ENCODE results near the gene MOCS2.
A peak's percentile ranks its signal among the peaks of the same experiment; 100 is the strongest.
"Not testable (repeated sequence)": the region's sequence is repeated elsewhere in the genome, so short reads cannot be mapped to it uniquely, and the experiment has no call there.

MOCS2 gene

DNA sequence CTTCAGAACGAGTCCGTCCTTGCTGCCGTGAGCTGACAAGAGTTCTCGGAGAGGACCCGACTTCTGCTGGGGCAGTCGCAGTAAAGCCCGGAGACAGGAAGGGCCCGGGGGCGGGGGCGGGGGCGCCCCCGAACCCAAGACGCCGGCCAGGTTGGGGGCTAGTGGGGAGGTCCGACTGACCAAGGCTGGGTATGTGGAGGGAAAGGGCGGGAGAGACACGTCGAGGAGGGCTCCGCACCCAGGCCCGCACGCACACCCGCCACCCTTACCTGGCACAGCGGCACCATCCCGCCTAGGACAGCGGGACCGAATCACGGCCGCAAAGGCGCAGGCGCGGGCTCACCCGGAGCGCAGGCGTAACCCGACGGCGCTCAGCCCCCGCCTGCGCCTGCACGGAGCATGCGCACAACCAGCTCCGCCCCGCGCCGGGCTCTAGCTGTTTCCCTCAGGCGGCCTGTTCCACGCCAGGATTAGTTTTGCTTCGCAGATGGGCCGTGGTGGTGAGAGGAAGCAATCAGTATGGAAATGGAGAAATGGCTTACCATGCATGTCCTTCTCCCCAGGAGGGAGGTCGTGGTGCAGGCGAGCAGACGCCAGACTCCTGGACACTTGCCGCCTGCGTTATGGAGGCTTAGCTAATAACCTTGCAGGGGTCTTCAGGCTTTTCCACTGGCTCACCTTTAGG, at the start of gene MOCS2:
Gene MOCS2 (minus strand): TSS at position 315 of the 685 bp plus-strand sequence. CDS start 2,583 bp downstream, outside the sequence.
- peak; percentile 80 to 86 for DNase-seq (ENCODE audit: extremely low read depth in 1 of 2, low read depth in 1 of 2)

DNA sequence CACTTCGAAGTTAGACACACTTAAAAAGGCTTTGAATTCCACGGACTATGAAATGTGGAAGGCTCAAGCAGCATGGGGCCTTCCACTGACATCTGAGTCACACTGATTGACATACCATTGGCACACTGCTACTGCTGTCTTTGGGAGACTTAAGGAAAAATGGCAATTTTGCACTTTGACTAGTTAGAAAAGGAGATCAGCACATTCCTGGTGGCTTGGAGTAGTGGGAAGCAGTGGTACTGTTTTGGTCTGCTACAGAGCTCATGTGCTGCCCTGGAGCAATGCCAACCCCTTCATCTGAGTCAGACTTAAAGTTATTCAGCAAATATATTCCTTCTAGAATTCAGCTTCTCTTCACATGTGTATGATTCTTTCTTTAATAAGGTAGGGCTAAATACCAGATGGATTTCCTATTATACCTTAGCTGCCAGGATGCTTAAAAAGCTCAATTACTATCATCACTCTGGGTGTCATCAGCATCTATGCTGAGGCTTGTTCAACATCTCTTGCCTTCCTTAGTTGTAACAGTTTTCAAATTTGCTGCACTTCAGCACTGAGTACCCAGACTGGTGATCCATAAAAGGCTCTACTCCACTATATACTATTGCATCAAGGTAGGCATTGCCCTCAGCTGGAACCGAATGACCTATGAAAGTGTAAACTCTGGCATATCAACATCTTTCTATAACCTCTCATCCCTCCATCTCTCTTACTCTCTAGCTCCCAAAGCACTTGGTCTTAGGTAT, 42.3 kb upstream of the MOCS2 start:
- no peak for DNase-seq (ENCODE audit: extremely low read depth in 1 of 2, low read depth in 1 of 2)

- DNase-seq (ENCODE audit: extremely low read depth in 1 of 2, low read depth in 1 of 2): no peak
Measured at GRCh38 chr5:53133020-53133419, 23.5 kb upstream of the MOCS2 start.

DNA sequence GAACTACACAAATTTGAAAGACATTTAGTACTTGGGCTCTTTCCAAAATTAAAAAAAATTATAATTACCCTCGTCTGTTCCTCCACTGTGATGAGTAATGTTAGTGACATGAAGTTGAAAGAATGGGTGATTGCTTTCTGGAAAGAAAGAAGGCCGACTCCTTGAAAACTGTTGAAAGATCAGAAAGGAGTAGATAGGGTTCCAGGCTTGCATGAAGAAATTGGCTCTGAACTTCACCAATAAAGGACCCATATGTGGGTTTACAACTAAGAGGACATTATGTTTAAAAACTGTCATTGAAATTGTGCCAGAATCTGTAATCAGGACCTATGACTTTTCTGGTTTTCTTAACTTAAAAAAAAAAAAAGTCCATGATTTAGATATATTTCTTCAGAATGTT, 20.7 kb upstream of the MOCS2 start:
- no peak for DNase-seq (ENCODE audit: extremely low read depth in 1 of 2, low read depth in 1 of 2)

GRCh38 chr5:53128481-53128880, 18.9 kb upstream of the MOCS2 start:
- no peak for DNase-seq (ENCODE audit: extremely low read depth in 1 of 2, low read depth in 1 of 2)

GRCh38 chr5:53127107-53127506, 17.6 kb upstream of the MOCS2 start:
- DNase-seq (ENCODE audit: extremely low read depth in 1 of 2, low read depth in 1 of 2): no peak

- no peak for DNase-seq (ENCODE audit: extremely low read depth in 1 of 2, low read depth in 1 of 2)
Measured at GRCh38 chr5:53126521-53126920, 17.0 kb upstream of the MOCS2 start.

DNA sequence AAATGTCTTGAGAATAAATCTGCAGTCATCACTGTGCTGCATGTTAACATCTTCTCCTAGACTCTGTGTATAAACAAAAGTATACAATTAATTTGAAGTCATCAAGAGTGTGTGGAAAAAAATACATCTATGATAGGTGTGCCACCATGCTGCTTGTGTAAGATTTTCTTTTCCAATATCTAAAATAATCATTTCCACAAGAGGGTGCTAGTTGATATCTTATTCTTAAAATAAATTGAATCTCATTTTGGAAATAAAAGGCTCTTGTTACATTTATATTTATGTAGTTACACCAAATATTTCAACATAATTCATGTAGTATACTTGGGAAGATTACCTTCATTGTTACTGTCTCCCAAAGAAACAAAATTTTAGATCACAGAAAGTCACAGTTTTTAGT, 14.1 kb upstream of the MOCS2 start:
- DNase-seq (ENCODE audit: extremely low read depth in 1 of 2, low read depth in 1 of 2): no peak

GRCh38 chr5:53120165-53120564, 10.6 kb upstream of the MOCS2 start:
- DNase-seq (ENCODE audit: extremely low read depth in 1 of 2, low read depth in 1 of 2): no peak

DNA sequence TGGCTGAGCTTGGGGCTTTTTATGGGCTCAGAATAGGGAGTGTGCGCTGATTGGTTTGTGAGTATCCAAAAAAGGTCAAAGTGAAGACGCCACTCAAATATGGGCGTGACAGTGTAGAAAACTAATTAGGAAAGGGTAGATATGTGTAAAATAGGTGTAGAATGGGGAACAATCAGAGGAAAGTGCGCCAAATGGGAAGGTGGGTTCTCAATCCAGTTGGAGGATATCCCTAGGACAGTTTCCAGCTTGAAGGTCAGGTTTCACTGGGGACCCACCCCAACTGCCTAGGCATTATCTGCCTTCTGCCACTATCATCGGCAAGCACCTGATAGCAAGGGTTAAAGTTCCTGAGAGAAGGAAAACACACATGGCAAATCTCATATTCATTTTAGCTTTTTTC, 9.3 kb upstream of the MOCS2 start:
- no peak for DNase-seq (ENCODE audit: extremely low read depth in 1 of 2, low read depth in 1 of 2)

- DNase-seq (ENCODE audit: extremely low read depth in 1 of 2, low read depth in 1 of 2): no peak
Measured at GRCh38 chr5:53116597-53116996, 7.0 kb upstream of the MOCS2 start.

DNA sequence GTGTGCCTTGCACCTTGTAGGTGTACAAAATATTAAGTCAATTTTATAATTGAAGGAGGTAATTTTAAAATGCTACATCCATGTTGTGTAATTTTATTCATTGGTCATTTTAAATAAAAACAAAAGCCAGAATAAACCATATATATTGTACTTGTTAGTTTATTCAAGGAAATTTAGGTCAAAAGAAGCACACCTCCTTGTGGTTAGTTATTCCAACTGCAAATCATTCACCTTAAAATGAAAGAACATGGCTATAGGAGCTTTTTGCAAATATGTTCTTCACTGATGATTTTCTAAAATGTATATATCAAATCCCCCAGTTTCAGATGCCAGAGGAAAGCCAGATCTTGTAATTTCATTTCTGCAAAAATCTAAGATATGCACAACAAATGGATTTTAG, 5.4 kb upstream of the MOCS2 start:
- DNase-seq (ENCODE audit: extremely low read depth in 1 of 2, low read depth in 1 of 2): no peak

- no peak for DNase-seq (ENCODE audit: extremely low read depth in 1 of 2, low read depth in 1 of 2)
Measured at GRCh38 chr5:53113947-53114346, 4.4 kb upstream of the MOCS2 start.

DNA sequence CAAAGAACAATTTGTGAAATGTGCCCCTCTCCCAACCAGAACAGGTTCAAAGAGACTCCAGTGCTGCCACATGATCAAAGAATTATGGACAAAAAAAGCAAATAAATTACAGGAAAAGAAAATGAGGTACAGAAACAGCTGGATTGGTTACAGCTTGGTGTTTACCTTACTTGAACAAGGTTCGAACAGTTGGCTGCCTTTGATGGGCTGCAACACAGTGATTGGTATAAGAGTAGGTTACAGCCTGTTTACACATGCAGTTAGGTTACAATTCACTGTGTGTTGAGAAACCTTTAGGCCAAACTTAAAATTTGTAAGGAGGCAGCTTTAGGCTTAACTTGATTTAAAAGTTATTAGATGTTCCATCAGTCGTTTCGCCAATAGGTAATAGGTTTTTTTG, 3.4 kb upstream of the MOCS2 start:
- no peak for DNase-seq (ENCODE audit: extremely low read depth in 1 of 2, low read depth in 1 of 2)

DNA sequence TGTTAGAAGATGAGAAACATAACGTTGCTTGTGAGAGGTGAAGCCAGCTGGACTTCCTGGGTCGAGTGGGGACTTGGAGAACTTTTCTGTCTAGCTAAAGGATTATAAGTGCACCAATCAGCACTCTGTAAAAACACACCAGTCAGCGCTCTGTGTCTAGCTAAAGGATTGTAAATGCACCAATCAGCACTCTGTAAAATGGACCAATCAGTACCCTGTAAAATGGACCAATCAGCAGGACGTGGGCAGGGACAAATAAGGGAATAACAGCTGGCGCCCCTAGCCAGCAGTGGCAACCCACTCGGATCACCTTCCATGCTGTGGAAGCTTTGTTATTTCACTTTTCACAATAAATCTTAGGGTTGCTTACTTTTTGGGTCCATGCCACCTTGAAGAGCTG, 2.8 kb upstream of the MOCS2 start:
- DNase-seq (ENCODE audit: extremely low read depth in 1 of 2, low read depth in 1 of 2): not testable (repeated sequence)

DNA sequence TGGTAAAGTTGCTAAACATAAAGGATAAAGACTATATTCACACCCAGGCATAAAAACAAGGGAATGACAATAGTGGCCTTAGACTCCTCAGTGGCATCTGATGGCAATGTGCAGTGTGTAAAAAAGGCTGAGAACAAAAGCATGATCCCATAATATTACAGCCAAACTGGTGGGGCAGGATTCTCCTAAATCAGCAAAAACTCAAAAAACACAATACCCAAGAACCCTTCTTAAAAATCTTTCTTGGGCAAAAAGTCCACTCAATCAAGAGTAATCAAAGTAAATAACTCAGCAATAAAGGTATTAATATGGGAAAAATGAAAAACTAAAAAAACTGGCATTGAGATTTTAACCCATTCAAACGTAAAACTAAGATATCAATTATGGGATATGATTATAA, 1.6 kb upstream of the MOCS2 start:
- no peak for DNase-seq (ENCODE audit: extremely low read depth in 1 of 2, low read depth in 1 of 2)

DNA sequence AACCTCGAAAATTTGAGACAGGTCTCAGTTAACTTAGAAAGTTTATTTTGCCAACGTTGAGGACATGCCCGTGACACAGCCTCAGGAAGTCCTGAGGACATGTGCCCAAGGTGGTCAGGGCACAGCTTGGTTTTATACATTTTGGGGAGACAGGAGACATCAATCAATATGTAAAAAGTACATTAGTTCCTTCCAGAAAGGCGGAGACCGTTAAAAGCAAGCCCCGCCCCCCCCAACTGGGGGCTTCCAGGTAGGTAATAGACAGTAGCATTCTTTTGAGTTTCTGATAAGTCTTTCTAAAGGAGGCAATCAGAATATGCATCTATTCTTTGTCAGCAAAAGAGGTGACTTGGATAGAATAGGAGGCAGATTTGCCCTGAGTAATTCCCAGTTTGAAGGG, 599 bp upstream of the MOCS2 start:
- no peak for DNase-seq (ENCODE audit: extremely low read depth in 1 of 2, low read depth in 1 of 2)

DNA sequence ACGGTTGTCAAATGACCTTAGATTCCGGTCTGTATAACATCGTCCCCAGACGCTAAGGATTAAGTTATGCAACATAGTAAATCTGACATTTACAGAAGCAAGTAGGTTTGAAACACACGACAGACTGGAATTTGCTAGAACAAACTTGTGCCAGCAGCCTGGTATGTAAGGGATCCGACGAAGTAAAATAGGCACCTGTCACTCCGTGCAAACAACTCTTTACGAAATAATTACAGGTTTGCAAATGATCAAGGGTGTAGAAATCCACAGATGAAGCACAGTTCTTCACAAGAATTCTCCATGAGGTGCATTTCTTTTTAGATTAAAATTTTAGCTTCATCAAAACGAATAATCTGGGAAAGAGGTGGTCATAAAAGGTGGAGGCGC, 508 bp downstream of the MOCS2 start:
- no peak for DNase-seq (ENCODE audit: extremely low read depth in 1 of 2, low read depth in 1 of 2)

DNA sequence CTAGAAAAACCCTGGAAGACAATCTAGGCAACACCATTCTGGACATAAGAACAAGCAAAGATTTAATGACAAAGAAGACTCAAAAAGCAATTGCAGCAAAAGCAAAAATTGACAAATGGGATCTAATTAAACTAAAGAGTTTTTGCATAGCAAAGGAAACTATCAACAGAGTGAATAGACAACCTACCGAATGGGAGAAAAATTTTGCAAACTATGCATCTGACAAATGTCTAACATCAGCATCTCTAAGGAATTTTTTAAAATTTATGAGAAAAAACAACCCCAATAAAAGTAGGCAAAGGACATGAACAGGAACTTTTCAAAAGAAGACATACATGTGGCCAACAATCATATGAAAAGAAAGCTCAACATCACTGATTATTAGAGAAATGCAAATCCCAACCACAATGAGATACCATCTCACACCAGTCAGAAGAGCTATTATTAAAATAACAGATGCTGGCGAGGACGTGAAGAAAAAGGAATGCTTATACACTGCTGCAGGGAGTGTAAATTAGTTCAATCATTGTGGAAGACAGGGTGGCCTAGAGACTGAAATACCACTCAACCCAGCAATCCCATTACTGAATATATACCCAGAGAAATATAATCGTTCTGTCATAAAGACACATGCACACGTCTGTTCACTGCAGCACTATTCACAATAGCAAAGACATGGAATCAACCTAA, 3.8 kb downstream of the MOCS2 start:
- no peak for DNase-seq (ENCODE audit: extremely low read depth in 1 of 2, low read depth in 1 of 2)

DNA sequence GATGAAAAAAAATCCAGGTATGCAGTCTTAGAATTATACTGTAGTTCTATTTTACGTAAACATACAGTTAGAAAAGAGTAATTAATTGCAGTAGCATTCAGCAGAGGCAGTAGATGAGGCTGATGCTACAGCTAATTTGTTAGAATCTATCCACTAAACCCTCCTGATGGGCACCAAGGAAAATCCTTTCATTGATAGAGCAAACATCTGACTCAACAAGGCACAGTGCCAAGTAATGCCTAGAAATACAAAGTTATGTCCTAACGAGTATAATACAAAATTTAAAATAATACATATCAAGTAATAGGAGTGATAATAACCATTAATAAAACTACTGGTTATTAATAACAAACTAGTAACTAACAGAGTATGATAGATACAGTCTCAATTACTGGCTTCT, 9.0 kb downstream of the MOCS2 start:
- no peak for DNase-seq (ENCODE audit: extremely low read depth in 1 of 2, low read depth in 1 of 2)

GRCh38 chr5:53099546-53099945, 10.0 kb downstream of the MOCS2 start:
- no peak for DNase-seq (ENCODE audit: extremely low read depth in 1 of 2, low read depth in 1 of 2)

- peak; percentile 24 to 34 for DNase-seq (ENCODE audit: extremely low read depth in 1 of 2, low read depth in 1 of 2)
Measured at GRCh38 chr5:53095931-53096525, 13.5 kb downstream of the MOCS2 start.

All from stimulated activated CD8-positive, alpha-beta memory T cell treated with anti-CD3 and anti-CD28 coated beads, Interleukin-7, amount 100 ng/mL, for 48 hours (primary cell).